Activated CD8-positive, alpha-beta T cell treated with anti-CD3 and anti-CD28 coated beads for 36 hours (primary cell): Measurements from ENCODE around the gene C16orf46. TPM values are rescaled to one million over a fixed set of nuclear protein-coding genes. Genes with fewer than 3 reads are reported as not detected.

Experiments
- ATAC-seq: fragments of 200-7000 bp; cut with Tn5 transposase; one replicate; pipeline ENCODE4 v1.10.0; 2021; ENCODE audit warnings: mild to moderate bottlenecking, moderate library complexity
- CTCF ChIA-PET: fragments of 350-600 bp; sonication (Branson Sonifier 250); formaldehyde crosslinking; loops from one replicate; lab custom pipeline; 2021; ENCODE audit warnings: antibody characterized with exemption; lab: Charles Lee
- POLR2A ChIA-PET: fragments of 350-600 bp; sonication (Branson Sonifier 250); formaldehyde crosslinking; loops from one replicate; lab custom pipeline; 2021; ENCODE audit warnings: antibody characterized with exemption; lab: Charles Lee
- DNase-seq: peaks from one replicate; pipeline ENCODE4 v3.0.0-alpha.2; 2020
- H3K27ac Mint-ChIP-seq: one replicate; pipeline ENCODE4 v1.8.0; 2021; ENCODE audit warnings: mild to moderate bottlenecking, mixed read lengths
- H3K27me3 Mint-ChIP-seq: one replicate; pipeline ENCODE4 v1.8.0; 2021; ENCODE audit warnings: mixed read lengths
- H3K36me3 Mint-ChIP-seq: one replicate; pipeline ENCODE4 v1.8.0; 2021; ENCODE audit warnings: low read depth, mixed read lengths
- H3K4me1 Mint-ChIP-seq: one replicate; pipeline ENCODE4 v1.8.0; 2021; ENCODE audit warnings: low read depth, mixed read lengths
- H3K4me3 Mint-ChIP-seq: one replicate; pipeline ENCODE4 v1.8.0; 2021; ENCODE audit warnings: mild to moderate bottlenecking, moderate library complexity, mixed read lengths
- H3K9me3 Mint-ChIP-seq: one replicate; pipeline ENCODE4 v1.8.0; 2021; ENCODE audit warnings: mixed read lengths
- intact Hi-C: fragments of 100-400 bp; cut with micrococcal nuclease; formaldehyde crosslinking; loops from one replicate; pipeline ENCODE4 v1.10.0; 2022
- total RNA-seq, 2 experiments: library from RNA; stranded (reverse); gene quantifications; one replicate each; pipeline ENCODE4 v1.2.3, GENCODE V29; 2021
- TF ChIP-seq, protein P1 (sequence below): fragments of 200-600 bp; IDR thresholded peaks from one replicate; pipeline ENCODE4 v1.8.0; 2022; ENCODE audit warnings: antibody characterized with exemption, mild to moderate bottlenecking

The C16orf46 gene
- total RNA-seq, 2 experiments from 2014 or later = 0.59 to 0.60 TPM

DNA sequence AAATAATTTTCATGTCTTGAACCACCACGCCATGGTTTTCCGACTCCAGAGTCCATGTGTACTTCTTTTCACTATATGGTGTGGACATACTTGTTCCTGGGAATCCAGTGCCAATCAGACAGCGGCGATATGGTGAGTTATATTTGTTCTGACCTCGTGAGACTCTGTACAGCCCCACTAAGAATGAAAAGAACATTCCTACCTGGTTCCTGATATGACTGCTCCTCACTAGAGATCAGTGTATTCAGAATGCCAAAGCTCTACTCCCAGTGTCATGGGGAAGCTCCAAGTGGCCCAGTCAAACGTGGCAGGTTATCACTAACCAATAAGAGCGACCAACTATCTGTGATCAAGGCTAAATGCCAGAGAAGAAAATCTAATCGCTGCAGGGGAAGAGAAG lies 6.1 kb downstream of the C16orf46 start:
- CTCF ChIA-PET = interaction anchor here (1.8 to 4.7 kb wide), 2 partner anchors 36 to 653 kb away, joined by 5 to 26 read pairs; partner anchors contain the start of gene ATMIN
- ATAC-seq (no peak), DNase-seq (no peak)
- intact Hi-C loops = no loop called here
- H3K4me1 Mint-ChIP-seq = peaks cover 4% of the 10 kb centered on the region
- POLR2A ChIA-PET = no interaction called here
- no peak overlapping the region for H3K27ac Mint-ChIP-seq
- TF ChIP-seq, protein P1, sequence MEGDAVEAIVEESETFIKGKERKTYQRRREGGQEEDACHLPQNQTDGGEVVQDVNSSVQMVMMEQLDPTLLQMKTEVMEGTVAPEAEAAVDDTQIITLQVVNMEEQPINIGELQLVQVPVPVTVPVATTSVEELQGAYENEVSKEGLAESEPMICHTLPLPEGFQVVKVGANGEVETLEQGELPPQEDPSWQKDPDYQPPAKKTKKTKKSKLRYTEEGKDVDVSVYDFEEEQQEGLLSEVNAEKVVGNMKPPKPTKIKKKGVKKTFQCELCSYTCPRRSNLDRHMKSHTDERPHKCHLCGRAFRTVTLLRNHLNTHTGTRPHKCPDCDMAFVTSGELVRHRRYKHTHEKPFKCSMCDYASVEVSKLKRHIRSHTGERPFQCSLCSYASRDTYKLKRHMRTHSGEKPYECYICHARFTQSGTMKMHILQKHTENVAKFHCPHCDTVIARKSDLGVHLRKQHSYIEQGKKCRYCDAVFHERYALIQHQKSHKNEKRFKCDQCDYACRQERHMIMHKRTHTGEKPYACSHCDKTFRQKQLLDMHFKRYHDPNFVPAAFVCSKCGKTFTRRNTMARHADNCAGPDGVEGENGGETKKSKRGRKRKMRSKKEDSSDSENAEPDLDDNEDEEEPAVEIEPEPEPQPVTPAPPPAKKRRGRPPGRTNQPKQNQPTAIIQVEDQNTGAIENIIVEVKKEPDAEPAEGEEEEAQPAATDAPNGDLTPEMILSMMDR = no peak
- H3K9me3 Mint-ChIP-seq = no peaks in the 10 kb centered on the region
- H3K4me3 Mint-ChIP-seq = no peak overlapping the region
- peaks cover 2% of the 10 kb centered on the region for H3K27me3 Mint-ChIP-seq
- H3K36me3 Mint-ChIP-seq = no peaks in the 10 kb centered on the region

DNA sequence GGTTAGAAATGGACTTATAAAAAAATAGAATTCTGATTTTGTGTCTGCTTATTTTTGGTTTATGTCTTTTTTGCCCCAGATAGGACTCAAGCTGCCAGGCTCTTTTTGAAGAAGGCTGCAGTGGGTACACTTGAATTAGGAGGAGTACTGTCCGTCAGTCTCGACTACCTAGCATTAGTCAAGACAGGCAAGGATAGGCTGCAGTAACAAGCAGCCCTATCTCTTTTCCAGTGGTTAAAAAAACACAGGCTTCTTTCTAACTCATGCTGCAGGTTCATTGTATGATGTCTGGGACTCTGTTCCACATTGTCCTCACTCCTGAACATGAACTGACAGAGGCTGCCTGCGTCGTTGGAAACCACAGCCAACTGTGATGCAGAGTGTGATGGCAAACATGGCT lies 8.0 kb downstream of the C16orf46 start:
- Mint-ChIP-seq H3K4me1 (peaks cover 4% of the 10 kb centered on the region), H3K27me3 (peaks cover 2% of the 10 kb centered on the region), H3K9me3 (no peaks in the 10 kb centered on the region), H3K4me3 (no peak overlapping the region), H3K27ac (no peak overlapping the region), H3K36me3 (no peaks in the 10 kb centered on the region)
- intact Hi-C loops = no loop called here
- ChIA-PET POLR2A (no interaction called here), CTCF (no interaction called here)
- DNase-seq = no peak
- ATAC-seq = no peak
- TF ChIP-seq, protein P1 = no peak

DNA sequence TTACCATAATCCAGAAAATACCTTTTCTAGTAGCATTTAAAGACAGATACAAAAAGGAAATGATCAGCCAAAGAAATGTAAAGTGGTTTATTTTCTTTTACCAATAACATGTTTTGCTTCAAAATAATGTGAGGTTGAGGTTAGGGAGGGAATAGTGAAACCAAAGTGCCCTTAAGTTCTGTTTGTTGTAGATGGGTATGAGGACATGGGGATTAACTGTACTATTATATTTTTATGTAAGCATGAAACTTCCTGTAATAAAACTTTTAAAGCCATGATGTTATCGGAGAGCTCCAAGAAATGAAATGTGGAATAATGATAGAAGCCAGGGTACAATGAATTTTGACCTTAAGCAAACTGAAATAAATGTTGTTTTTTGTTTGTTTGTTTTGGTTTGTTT lies 9.9 kb downstream of the C16orf46 start:
- Mint-ChIP-seq H3K27ac (no peak overlapping the region), H3K4me3 (no peak overlapping the region), H3K4me1 (peaks cover 4% of the 10 kb centered on the region), H3K36me3 (no peaks in the 10 kb centered on the region), H3K27me3 (no peaks in the 10 kb centered on the region), H3K9me3 (no peaks in the 10 kb centered on the region)
- CTCF ChIA-PET = interaction anchor here (1.2 to 2.3 kb wide), 2 partner anchors 31 to 39 kb away, joined by 3 to 9 read pairs; partner anchors contain the start of gene ATMIN
- TF ChIP-seq, protein P1 = no peak
- no peak for ATAC-seq
- DNase-seq = no peak
- POLR2A ChIA-PET = no interaction called here
- intact Hi-C loops = no loop called here

DNA sequence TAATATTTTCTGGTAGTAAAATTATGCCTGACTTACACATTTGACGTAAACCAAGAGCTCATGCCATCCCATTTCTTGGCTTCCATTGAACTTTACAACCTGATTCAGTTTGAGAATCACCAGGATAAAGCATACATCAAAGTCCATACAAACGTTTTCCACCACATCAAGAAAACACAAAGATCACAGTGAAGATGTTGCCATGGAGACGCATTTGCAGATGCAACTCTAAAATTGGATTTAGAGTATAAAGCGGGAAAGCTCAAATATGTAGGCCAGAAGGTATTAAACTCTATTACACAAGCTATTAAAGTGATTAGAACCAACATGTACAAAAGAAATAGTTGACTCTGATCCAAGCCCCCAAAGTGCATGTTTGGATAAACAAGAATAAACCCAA lies 10.4 kb downstream of the C16orf46 start:
- no peaks in the 10 kb centered on the region for H3K9me3 Mint-ChIP-seq
- no peaks in the 10 kb centered on the region for H3K27me3 Mint-ChIP-seq
- DNase-seq (no peak), ATAC-seq (no peak)
- H3K36me3 Mint-ChIP-seq = no peaks in the 10 kb centered on the region
- peaks cover 4% of the 10 kb centered on the region for H3K4me1 Mint-ChIP-seq
- ChIA-PET POLR2A (no interaction called here), CTCF (interaction anchor here (1.2 to 2.3 kb wide), 2 partner anchors 31 to 39 kb away, joined by 3 to 9 read pairs; partner anchors contain the start of gene ATMIN)
- TF ChIP-seq, protein P1 = no peak
- H3K4me3 Mint-ChIP-seq = no peak overlapping the region
- no peak overlapping the region for H3K27ac Mint-ChIP-seq
- intact Hi-C loops = no loop called here

DNA sequence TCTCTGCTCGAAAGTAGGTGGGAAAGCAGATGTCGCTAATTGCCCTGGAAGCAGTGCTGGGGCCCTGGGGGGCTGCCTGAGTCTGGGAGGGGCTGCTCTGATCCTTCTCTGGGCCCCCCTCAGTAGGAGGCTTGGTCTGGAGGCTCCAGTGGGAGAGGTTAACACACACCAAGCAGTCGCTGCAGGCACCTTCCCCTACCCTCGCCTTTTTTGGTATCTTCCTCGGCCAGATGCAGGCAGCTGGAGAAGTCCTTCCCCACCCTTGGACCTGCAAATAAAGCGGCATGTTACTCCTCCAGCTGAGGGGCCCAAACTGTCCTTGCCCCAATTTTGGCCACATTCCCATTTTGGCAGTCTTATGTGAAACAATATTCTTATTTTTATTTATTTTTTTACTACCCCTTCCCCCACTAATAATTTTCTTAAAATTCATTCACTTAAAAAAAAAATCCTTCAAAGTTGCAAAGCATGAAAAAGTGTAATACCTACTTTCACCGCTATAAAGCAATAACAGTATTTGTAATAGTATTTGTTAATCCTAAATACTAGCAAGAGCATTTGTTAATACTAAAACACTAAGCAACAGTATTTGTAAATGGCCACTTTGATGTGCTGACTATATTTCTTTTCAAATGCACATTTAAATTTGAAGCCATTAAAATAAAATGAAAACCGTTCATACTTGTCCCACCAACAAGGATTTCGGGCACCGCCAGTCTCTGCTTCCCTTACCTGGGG lies 15.0 kb downstream of the C16orf46 start:
- POLR2A ChIA-PET = no interaction called here
- Mint-ChIP-seq H3K4me3 (no peak overlapping the region), H3K9me3 (no peaks in the 10 kb centered on the region), H3K36me3 (no peaks in the 10 kb centered on the region), H3K27ac (no peak overlapping the region), H3K4me1 (peaks cover 10% of the 10 kb centered on the region), H3K27me3 (no peaks in the 10 kb centered on the region)
- intact Hi-C loops = no loop called here
- CTCF ChIA-PET = no interaction called here
- DNase-seq (no peak), ATAC-seq (no peak)
- TF ChIP-seq, protein P1 = no peak
